ENCODE results near the gene SNRPD3. TPM values are rescaled to one million over a fixed set of nuclear protein-coding genes. Genes with fewer than 3 reads are reported as not detected.
"Not testable (repeated sequence)": the region's sequence is repeated elsewhere in the genome, so short reads cannot be mapped to it uniquely, and the experiment has no call there.

The SNRPD3 gene
- total RNA-seq, 4 donors from 2014 or later: 21.3 to 127 (median 93.8) TPM

- in situ Hi-C loops (cut with MboI; ENCODE audit: low pct_ligation_motif_present in 1 of 4, low pct_unique_long_range_greater_than_20kb in 1 of 4, low sequenced_read_pairs in 3 of 4) (no loop called here), intact Hi-C loops (cut with DNase I; ENCODE audit: low total_unique reads) (no loop called here)
- Histone ChIP-seq H3K27ac (peak within 1 kb of the TSS; percentile 85 to 88 (median 86)), H3K27me3 (no peaks in the 10 kb centered on the region), H3K36me3 (no peaks in the 10 kb centered on the region), H3K4me3 (peak within 1 kb of the TSS; percentile 68 to 73 (median 69)), H3K9me3 (no peaks in the 10 kb centered on the region), H3K4me1 (peaks cover 6 to 22% (median 15%) of the 10 kb centered on the region in 4 donors)
- TF ChIP-seq POLR2AphosphoS5 (IDR thresholded peaks at IDR 0.05): peak; percentile 54 to 78 (median 75)
- no peak for TF ChIP-seq EP300 (IDR thresholded peaks at IDR 0.05; ENCODE audit: low read depth)
- peak; percentile 53 for TF ChIP-seq POLR2A (IDR thresholded peaks at IDR 0.05)
- 10% methylated on average over 36 of the region's 72 CpGs; no CpG with 5 or more reads in 1 of the 2 donors for WGBS, 2 donors (ENCODE audit: low coverage in 1 of 2)
- peak; percentile 93 for DNase-seq
These were observed 37.2 kb downstream of the SNRPD3 start, which contains the start of gene LRRC75B for GRCh38 chr22:24592851-24593558. TSS of gene LRRC75B (minus strand) at chr22:24593073. CDS start at chr22:24593039, 34 bp downstream.

- in situ Hi-C loops (cut with MboI; ENCODE audit: low pct_ligation_motif_present in 1 of 4, low pct_unique_long_range_greater_than_20kb in 1 of 4, low sequenced_read_pairs in 3 of 4); DNase-seq; intact Hi-C loops (cut with DNase I; ENCODE audit: low total_unique reads); H3K9me3 ChIP-seq; H3K36me3 ChIP-seq; H3K27me3 ChIP-seq: not testable (repeated sequence)
- H3K27ac ChIP-seq: peak overlapping the region; percentile 85 to 88 (median 86)
- peaks cover 6 to 22% (median 15%) of the 10 kb centered on the region in 4 donors for H3K4me1 ChIP-seq
- H3K4me3 ChIP-seq: peak overlapping the region in 2 of 4 donors; percentile 70 to 73
- 81 to 88% methylated on average over 7 to 10 of the region's 10 CpGs for WGBS, 2 donors (ENCODE audit: low coverage in 1 of 2)
These were observed 37.7 kb downstream of the SNRPD3 start for GRCh38 chr22:24593559-24593835.

- DNase-seq: peak; percentile 55
- in situ Hi-C loops (cut with MboI; ENCODE audit: low pct_ligation_motif_present in 1 of 4, low pct_unique_long_range_greater_than_20kb in 1 of 4, low sequenced_read_pairs in 3 of 4): no loop called here
- H3K27ac ChIP-seq: peak overlapping the region; percentile 85 to 88 (median 86)
These were observed 38.2 kb downstream of the SNRPD3 start for GRCh38 chr22:24593836-24594568.

GRCh38 chr22:24594569-24595120 lies 38.8 kb downstream of the SNRPD3 start:
- Histone ChIP-seq H3K27me3 (no peaks in the 10 kb centered on the region), H3K4me3 (no peak overlapping the region), H3K4me1 (peaks cover 6 to 22% (median 15%) of the 10 kb centered on the region in 4 donors), H3K27ac (no peak overlapping the region), H3K9me3 (no peaks in the 10 kb centered on the region), H3K36me3 (no peaks in the 10 kb centered on the region)
- intact Hi-C loops (cut with DNase I; ENCODE audit: low total_unique reads) (no loop called here), in situ Hi-C loops (cut with MboI; ENCODE audit: low pct_ligation_motif_present in 1 of 4, low pct_unique_long_range_greater_than_20kb in 1 of 4, low sequenced_read_pairs in 3 of 4) (no loop called here)
- no peak for DNase-seq
- TF ChIP-seq POLR2AphosphoS5 (IDR thresholded peaks at IDR 0.05): no peak
- TF ChIP-seq POLR2A (IDR thresholded peaks at IDR 0.05): no peak
- no peak for TF ChIP-seq CTCF (IDR thresholded peaks at IDR 0.05)
- no peak for TF ChIP-seq EP300 (IDR thresholded peaks at IDR 0.05; ENCODE audit: low read depth)
- WGBS, 2 donors (ENCODE audit: low coverage in 1 of 2): 82% methylated on average over 7 of the region's 7 CpGs; no CpG with 5 or more reads in 1 of the 2 donors

More at GRCh38 chr22:24593836-24594568, 38.2 kb downstream of the SNRPD3 start:
- intact Hi-C loops (cut with DNase I; ENCODE audit: low total_unique reads): no loop called here
- Histone ChIP-seq H3K36me3 (no peaks in the 10 kb centered on the region), H3K27me3 (no peaks in the 10 kb centered on the region), H3K4me3 (no peak overlapping the region), H3K9me3 (no peaks in the 10 kb centered on the region), H3K4me1 (peaks cover 6 to 22% (median 15%) of the 10 kb centered on the region in 4 donors)
- 25 to 70% methylated on average over 1 to 16 of the region's 16 CpGs for WGBS, 2 donors (ENCODE audit: low coverage in 1 of 2)
- TF ChIP-seq EP300 (IDR thresholded peaks at IDR 0.05; ENCODE audit: low read depth): no peak

GRCh38 chr22:24595228-24595627 lies 39.4 kb downstream of the SNRPD3 start:
- Histone ChIP-seq H3K4me1 (peaks cover 6 to 22% (median 15%) of the 10 kb centered on the region in 4 donors), H3K27ac (no peak overlapping the region), H3K9me3 (no peaks in the 10 kb centered on the region), H3K27me3 (no peaks in the 10 kb centered on the region), H3K36me3 (no peaks in the 10 kb centered on the region), H3K4me3 (no peak overlapping the region)
- WGBS, 2 donors (ENCODE audit: low coverage in 1 of 2): 94% methylated on average over 6 of the region's 6 CpGs; no CpG with 5 or more reads in 1 of the 2 donors
- in situ Hi-C loops (cut with MboI; ENCODE audit: low pct_ligation_motif_present in 1 of 4, low pct_unique_long_range_greater_than_20kb in 1 of 4, low sequenced_read_pairs in 3 of 4) (no loop called here), intact Hi-C loops (cut with DNase I; ENCODE audit: low total_unique reads) (no loop called here)
- DNase-seq: no peak
- TF ChIP-seq POLR2A (IDR thresholded peaks at IDR 0.05) (no peak), POLR2AphosphoS5 (IDR thresholded peaks at IDR 0.05) (no peak), EP300 (IDR thresholded peaks at IDR 0.05; ENCODE audit: low read depth) (no peak), CTCF (IDR thresholded peaks at IDR 0.05) (no peak)

All from transverse colon (tissue), 4 donors.